HEK293T (cell line): ENCODE measurements around the gene HCK.

Experiments used
- BHLHE40 ChIP-seq: fragments of 450-650 bp; IDR thresholded peaks from 2 replicates; pipeline ENCODE4 v1.6.1; 2016; ENCODE audit warnings: mild to moderate bottlenecking, moderate library complexity, borderline replicate concordance
- ELF4 ChIP-seq: fragments of 450-650 bp; IDR thresholded peaks from 2 replicates; pipeline ENCODE4 v1.6.1; 2017; ENCODE audit warnings: antibody characterized with exemption
- FOXA1 ChIP-seq: fragments of 450-650 bp; IDR thresholded peaks from 2 replicates; pipeline ENCODE4 v1.6.1; 2016; ENCODE audit warnings: mild to moderate bottlenecking
- FOXM1 ChIP-seq: fragments of 450-650 bp; IDR thresholded peaks from 2 replicates; pipeline ENCODE4 v1.6.1; 2017; ENCODE audit warnings: mild to moderate bottlenecking, borderline replicate concordance
- HDGF ChIP-seq: fragments of 450-650 bp; IDR thresholded peaks from 2 replicates; pipeline ENCODE4 v1.6.1; 2017; ENCODE audit warnings: antibody characterized with exemption, borderline replicate concordance
- PKNOX1 ChIP-seq: fragments of 450-650 bp; IDR thresholded peaks from 2 replicates; pipeline ENCODE4 v1.6.1; 2016
- SP1 ChIP-seq: fragments of 450-650 bp; IDR thresholded peaks from 2 replicates; pipeline ENCODE4 v1.6.1; 2017
- SUZ12 ChIP-seq: fragments of 450-650 bp; IDR thresholded peaks from 2 replicates; pipeline ENCODE4 v1.6.1; 2016; ENCODE audit warnings: mild to moderate bottlenecking
- TARDBP ChIP-seq: fragments of 450-650 bp; IDR thresholded peaks from 2 replicates; pipeline ENCODE4 v1.6.1; 2016

GRCh38 chr20:32079655-32080109 lies 27.6 kb downstream of the HCK start:
- TF ChIP-seq BHLHE40 (no peak), SUZ12 (no peak), TARDBP (no peak), SP1 (no peak), PKNOX1 (no peak), HDGF (no peak), ELF4 (no peak), FOXM1 (no peak), FOXA1 (no peak)
